Testis (tissue), 3 donors: ENCODE results near the gene ALDH16A1. TPM values are rescaled to one million over a fixed set of nuclear protein-coding genes. Genes with fewer than 3 reads are reported as not detected.

Source experiments
- DNase-seq: peaks from one replicate; pipeline ENCODE4 v3.0.0-alpha.2; 2019
- H3K27ac ChIP-seq, 2 donors: fragments of 200-600 bp; sonication (generic); one replicate each; pipeline ENCODE4 v1.5.1; 2019
- H3K27me3 ChIP-seq: fragments of 200-600 bp; sonication (generic); one replicate; pipeline ENCODE4 v1.5.1; 2019
- H3K36me3 ChIP-seq: fragments of 200-600 bp; sonication (generic); one replicate; pipeline ENCODE4 v1.5.1; 2017; ENCODE audit warnings: low read depth; ENCODE audit errors: missing control alignments
- H3K4me1 ChIP-seq: fragments of 200-600 bp; sonication (generic); one replicate; pipeline ENCODE4 v1.5.1; 2019
- H3K4me3 ChIP-seq, 2 donors: fragments of 200-600 bp; sonication (generic); one replicate each; pipeline ENCODE4 v1.5.1; 2017 to 2019
- H3K9me3 ChIP-seq: fragments of 200-600 bp; sonication (generic); one replicate; pipeline ENCODE4 v1.5.1; 2017
- CTCF ChIP-seq, 3 experiments: fragments of 450-650 bp in 2 of 3; fragments of 200-600 bp in 1 of 3; sonication (generic) in 1 of 3; IDR thresholded peaks; one replicate each; pipeline ENCODE4 v1.5.1; 2016 to 2019; ENCODE audit warnings: antibody characterized with exemption in 3 of 3, mild to moderate bottlenecking in 2 of 3, moderate library complexity in 1 of 3
- POLR2A ChIP-seq: fragments of 450-650 bp; IDR thresholded peaks from one replicate; pipeline ENCODE4 v1.6.1; 2017; ENCODE audit warnings: antibody characterized with exemption, mild to moderate bottlenecking, moderate library complexity
- whole genome bisulfite sequencing, 2 donors: methylation state at CpG; one replicate each; pipeline ENCODE4 v1.1.5; 2018; 5-methylcytosine and 5-hydroxymethylcytosine counted together
- intact Hi-C: fragments of 100-400 bp; cut with DNase I; formaldehyde crosslinking; loops from one replicate; pipeline ENCODE4 v1.15.1; 2023; ENCODE audit warnings: low total_unique reads
- polyA plus RNA-seq: library from polyadenylated mRNA; stranded (reverse); fragments of 350-450 nt; fragmentation: Illumina TruSeq; extraction: RNeasy Lipid Tissue Mini Kit (QIAGEN cat#74804); gene quantifications from one replicate; pipeline ENCODE4 v1.2.3, GENCODE V29; 2014; ENCODE audit warnings: low read depth, low replicate concordance; ENCODE audit not compliant: insufficient read depth
- total RNA-seq, 2 donors: library from RNA; depleted of rRNA; stranded (reverse); fragments of >200 nt; gene quantifications; one replicate each; pipeline ENCODE4 v1.2.3, GENCODE V29; 2016

Gene ALDH16A1
- total and polyA plus RNA-seq, 3 donors from 2014 or later, result 8.5 to 24.7 (median 22.4) TPM

- intact Hi-C loops, result no loop called here
- Histone ChIP-seq H3K27ac (no peak overlapping the region), H3K36me3 (no peaks in the 10 kb centered on the region), H3K4me1 (peaks cover 28% of the 10 kb centered on the region), H3K9me3 (no peaks in the 10 kb centered on the region), H3K4me3 (peak overlapping the region in 1 of 2 donors; percentile 10), H3K27me3 (peaks cover 4% of the 10 kb centered on the region)
- TF ChIP-seq CTCF (IDR thresholded peaks at IDR 0.05) (peak in 2 of 3 experiments; percentile 45 to 48), POLR2A (no peak)
- peak; percentile 62 for DNase-seq
- 2% methylated on average over 41 to 48 of the region's 58 CpGs for WGBS, 2 donors
Observed at GRCh38 chr19:49422407-49423070, 30.5 kb upstream of the ALDH16A1 start.

- no peak for DNase-seq
- H3K9me3 ChIP-seq, result no peaks in the 10 kb centered on the region
- TF ChIP-seq CTCF (IDR thresholded peaks at IDR 0.05) (no peak), POLR2A (no peak)
- peaks cover 35% of the 10 kb centered on the region for H3K4me1 ChIP-seq
- no peaks in the 10 kb centered on the region for H3K36me3 ChIP-seq
- WGBS, 2 donors, result 5 to 6% methylated on average over 32 to 42 of the region's 42 CpGs
- H3K27ac ChIP-seq, result no peak within 1 kb of the TSS
- intact Hi-C loops, result no loop called here
- peaks cover 4% of the 10 kb centered on the region for H3K27me3 ChIP-seq
- H3K4me3 ChIP-seq, result peak within 1 kb of the TSS in 1 of 2 donors; percentile 10
Observed at GRCh38 chr19:49423071-49423984, 29.7 kb upstream of the ALDH16A1 start, which contains the start of gene PTH2. TSS of gene PTH2 (minus strand) at chr19:49423441. CDS start at chr19:49423339, 102 bp downstream.

GRCh38 chr19:49423985-49424303 is 29.1 kb upstream of the ALDH16A1 start:
- Histone ChIP-seq H3K4me1 (peaks cover 35% of the 10 kb centered on the region), H3K4me3 (no peak overlapping the region), H3K36me3 (no peaks in the 10 kb centered on the region), H3K27me3 (peaks cover 4% of the 10 kb centered on the region), H3K9me3 (no peaks in the 10 kb centered on the region), H3K27ac (no peak overlapping the region)
- no peak for DNase-seq
- TF ChIP-seq POLR2A (no peak), CTCF (IDR thresholded peaks at IDR 0.05) (no peak)
- WGBS, 2 donors, result 5 to 17% methylated on average over 3 of the region's 3 CpGs
- intact Hi-C loops, result no loop called here

GRCh38 chr19:49425178-49425577 is 27.8 kb upstream of the ALDH16A1 start, which contains the start of gene GFY:
TSS of gene GFY (plus strand) at chr19:49425388. CDS start at chr19:49426431, 1,043 bp downstream.
- no peak for TF ChIP-seq CTCF (IDR thresholded peaks at IDR 0.05)
- TF ChIP-seq POLR2A, result no peak
- Histone ChIP-seq H3K27ac (no peak within 1 kb of the TSS), H3K27me3 (peaks cover 4% of the 10 kb centered on the region), H3K4me1 (peaks cover 35% of the 10 kb centered on the region), H3K4me3 (no peak within 1 kb of the TSS), H3K9me3 (no peaks in the 10 kb centered on the region), H3K36me3 (no peaks in the 10 kb centered on the region)
- 53 to 61% methylated on average over 7 of the region's 7 CpGs for WGBS, 2 donors
- intact Hi-C loops, result no loop called here
- no peak for DNase-seq
